GM19438 (cell line): ENCODE measurements around the gene HEBP2.
"Not testable (repeated sequence)": the region's sequence is repeated elsewhere in the genome, so short reads cannot be mapped to it uniquely, and the experiment has no call there.

Experiments used
- ATAC-seq: cut with Tn5 transposase; IDR thresholded peaks from one replicate; pipeline ENCODE4 v1.9.1; 2021; ENCODE audit warnings: low read depth; ENCODE audit not compliant: unreplicated experiment

Gene HEBP2, protein sequence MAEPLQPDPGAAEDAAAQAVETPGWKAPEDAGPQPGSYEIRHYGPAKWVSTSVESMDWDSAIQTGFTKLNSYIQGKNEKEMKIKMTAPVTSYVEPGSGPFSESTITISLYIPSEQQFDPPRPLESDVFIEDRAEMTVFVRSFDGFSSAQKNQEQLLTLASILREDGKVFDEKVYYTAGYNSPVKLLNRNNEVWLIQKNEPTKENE

DNA sequence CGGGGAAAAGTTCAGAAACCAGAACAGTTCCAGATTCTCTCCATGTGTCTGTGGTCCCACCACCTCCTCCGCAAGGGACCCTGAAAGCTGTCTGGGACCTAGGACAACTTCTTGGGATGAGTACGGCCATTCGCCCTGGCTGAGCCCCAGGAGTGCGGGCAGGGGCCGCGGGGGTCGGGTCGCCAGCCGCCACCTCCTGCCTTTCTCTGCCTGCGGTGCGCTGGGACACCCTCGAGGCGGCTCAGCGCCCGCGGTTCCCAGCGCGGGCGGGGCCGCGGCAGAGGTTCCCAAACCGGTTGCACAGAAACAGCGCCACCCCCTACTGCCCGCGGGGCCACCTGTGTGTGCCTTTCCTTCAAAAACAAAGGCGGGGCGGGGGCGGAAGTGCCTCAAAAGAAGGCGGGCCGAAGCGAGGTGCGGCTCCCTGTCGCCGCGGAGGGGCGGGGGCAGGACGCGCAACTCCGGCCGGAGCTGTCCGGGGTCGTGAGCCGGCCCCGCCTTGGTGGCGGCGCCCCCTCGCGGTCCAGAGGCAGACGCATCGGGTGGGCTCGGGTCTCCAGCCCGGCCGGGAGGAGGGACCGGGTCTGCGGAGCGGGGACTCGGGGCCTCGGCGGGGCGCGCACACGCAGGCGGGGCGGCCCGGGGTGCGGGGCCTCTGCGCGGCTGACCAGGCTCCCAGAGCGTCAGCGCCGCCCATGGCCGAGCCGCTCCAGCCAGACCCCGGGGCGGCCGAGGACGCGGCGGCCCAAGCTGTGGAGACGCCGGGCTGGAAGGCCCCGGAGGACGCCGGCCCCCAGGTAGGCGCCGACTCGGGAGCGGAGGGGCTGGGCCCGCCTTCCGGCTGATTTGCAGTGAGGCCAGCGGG lies at the start of gene HEBP2:
Gene HEBP2, plus strand, starts transcription at position 423 of the 865 bp plus-strand sequence. Its CDS starts 273 bp downstream, at position 696.
- peak; percentile 89 for ATAC-seq

DNA sequence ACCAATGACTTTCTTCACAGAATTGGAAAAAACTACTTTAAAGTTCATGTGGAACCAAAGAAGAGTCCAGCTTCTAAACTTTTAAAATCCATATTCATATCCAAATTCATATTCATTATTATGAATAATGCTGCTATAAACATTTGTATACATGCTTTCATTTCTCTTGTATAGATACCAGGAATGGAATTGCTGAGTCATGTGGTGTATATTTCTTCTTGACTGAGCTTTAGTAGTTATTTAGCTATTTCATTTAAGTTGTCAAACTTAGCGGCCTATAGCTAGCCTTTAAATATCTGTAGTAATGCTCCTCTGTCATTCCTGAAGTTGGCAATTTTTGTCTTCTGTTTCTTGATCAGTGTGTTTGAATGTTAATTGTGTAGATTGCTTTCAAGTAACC lies 46.1 kb upstream of the HEBP2 start:
- no peak for ATAC-seq

- ATAC-seq: not testable (repeated sequence)
Measured at GRCh38 chr6:138368684-138369083, 35.3 kb upstream of the HEBP2 start.

GRCh38 chr6:138370631-138371451 lies 33.2 kb upstream of the HEBP2 start:
- no peak for ATAC-seq

DNA sequence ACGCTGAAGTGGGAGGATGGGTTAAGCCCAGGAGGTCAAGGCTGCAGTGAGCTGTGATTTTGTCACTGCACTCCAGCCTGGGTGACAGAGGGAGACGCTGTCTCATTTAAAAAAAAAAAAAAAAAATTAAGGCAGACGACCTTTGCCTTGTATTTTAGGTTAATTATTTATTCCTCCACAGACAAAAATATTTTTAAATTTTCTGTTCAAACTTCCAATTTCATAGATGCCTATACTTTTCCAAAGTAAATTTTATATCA lies 32.6 kb upstream of the HEBP2 start:
- ATAC-seq: no peak

- ATAC-seq: no peak
Measured at GRCh38 chr6:138371720-138372119, 32.3 kb upstream of the HEBP2 start.

DNA sequence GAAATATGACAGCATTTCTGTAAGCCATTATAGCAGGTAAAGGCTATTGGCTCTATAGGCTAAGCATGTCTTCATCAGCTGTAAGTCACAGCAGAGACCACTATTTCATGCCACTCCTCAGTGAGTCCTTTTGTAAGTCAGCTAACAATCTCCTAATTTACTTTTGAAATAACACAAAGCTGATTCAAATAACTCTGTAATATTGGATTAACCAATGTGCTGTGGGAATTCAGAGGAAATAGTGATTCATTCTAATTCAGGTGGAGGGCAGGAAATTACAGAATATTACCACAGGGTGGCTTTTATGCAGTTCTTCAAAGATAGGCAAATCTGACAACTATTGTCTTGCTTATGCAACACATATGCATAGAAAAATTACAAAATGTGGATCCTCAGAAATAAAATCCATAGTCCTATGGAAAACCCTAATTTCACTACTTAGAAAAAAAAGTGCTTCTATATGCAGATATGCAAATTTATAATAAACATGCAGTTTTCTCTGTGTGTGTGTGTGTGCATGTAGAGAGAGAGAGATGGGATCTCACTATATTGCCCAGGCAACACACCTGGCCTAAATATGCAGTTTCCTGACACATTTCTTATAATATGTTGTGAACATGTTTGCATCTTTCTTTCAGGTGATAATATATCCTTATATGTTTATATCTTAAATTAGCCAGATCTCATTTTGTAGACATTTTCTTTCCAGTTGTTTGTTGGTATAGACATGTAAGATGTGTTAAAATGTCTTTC lies 31.1 kb upstream of the HEBP2 start:
- ATAC-seq: no peak

GRCh38 chr6:138374230-138374629 lies 29.8 kb upstream of the HEBP2 start:
- no peak for ATAC-seq

- ATAC-seq: no peak
Measured at GRCh38 chr6:138374815-138375214, 29.2 kb upstream of the HEBP2 start.

GRCh38 chr6:138377042-138377441 lies 27.0 kb upstream of the HEBP2 start:
- no peak for ATAC-seq

GRCh38 chr6:138377844-138378243 lies 26.2 kb upstream of the HEBP2 start, which contains the start of gene SMIM28:
SMIM28 (plus strand) TSS chr6:138377905; CDS start chr6:138378073, 168 bp downstream.
- ATAC-seq: no peak

DNA sequence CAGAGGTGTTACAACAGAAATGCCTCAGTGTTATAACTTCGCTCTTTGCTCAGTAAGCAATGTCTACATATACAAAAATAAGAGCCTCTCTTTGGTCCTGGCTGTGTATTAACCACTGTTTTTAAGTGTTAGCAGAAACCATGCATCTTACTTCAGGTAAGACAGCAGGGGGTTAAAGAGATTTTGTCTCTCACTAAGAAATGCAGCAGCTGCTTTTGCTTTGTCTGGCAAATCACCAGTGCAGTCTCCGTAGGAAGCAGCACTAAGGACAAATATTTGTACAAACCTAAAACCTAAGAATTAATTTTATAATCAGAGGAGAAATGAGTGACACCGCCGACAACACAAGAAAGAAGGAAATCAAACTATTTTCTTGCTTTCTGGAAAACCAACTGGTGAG lies 25.6 kb upstream of the HEBP2 start:
- no peak for ATAC-seq

GRCh38 chr6:138382498-138383265 lies 21.3 kb upstream of the HEBP2 start:
- ATAC-seq: no peak

DNA sequence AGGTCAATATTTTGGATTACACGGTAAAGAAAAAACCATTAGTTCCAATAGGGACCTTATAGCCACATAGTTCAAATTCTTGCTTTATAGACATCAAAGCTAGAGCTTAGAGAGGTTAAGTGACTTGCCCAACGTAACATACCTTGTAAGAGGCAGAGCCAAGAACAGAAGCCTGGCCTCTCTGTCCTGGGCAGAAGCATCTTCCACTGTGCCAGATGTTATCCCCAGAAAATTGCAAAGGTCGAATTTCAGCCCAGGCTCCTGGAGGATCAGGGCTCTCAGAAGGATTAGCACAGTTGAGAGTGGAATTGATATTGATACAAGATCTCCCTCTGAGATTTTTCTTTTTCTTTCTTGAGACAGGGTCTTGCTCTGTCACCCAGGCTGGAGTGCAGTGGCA lies 20.2 kb upstream of the HEBP2 start:
- no peak for ATAC-seq

DNA sequence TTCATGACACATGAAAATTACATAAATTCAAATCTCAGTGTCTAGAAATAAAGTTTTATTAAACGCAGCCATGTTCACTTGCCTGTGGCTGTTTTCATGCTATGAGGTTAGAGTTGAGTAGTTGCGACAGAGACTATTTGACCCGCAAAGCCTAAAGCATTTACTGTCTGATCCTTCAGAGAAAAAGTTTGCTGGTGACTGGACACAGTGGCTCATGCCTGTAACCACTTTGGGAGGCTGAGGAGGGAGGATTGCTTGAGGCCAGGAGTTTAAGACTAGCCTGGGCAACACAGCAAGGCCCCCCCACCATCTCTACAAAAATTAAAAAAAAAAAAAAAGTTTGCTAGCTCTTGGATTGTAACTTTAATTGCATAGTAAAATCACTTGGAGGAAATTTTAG lies 17.1 kb upstream of the HEBP2 start:
- no peak for ATAC-seq

DNA sequence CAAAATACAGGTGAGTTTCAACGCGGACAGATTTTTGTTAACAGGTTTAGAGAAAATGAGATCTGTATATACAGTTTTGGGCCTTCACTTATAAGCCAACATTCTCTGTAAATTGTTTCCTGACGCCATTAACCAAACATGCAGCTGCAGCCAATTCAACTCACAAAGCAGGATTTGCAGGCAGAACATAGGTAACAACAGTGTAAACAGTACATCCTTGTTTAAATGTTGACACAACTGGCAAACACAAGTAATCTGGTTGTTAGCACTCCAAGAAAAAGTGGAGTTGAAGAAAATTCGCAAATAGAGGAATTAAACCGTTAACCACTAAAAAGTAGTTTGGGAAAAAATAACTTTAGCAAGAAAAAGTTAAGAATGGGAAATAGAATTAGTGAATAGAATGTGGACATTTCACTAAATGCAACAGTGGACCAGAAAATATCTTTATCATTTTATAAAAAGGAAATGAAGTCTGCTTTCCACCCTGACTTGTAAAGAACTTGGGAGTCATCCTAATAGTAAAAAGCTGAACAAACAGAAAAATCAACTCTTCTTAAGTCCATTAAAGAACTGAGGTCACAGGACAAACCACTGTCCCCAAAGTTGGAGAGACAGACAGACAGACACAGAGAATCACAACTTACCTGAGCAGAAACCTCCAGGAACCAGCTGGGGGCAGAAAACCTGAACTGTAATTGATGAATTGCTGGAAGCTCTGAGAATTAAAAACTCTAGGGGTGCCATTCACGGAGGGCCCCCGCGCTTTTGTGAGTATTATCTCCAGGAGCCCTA lies 16.2 kb upstream of the HEBP2 start:
- no peak for ATAC-seq

DNA sequence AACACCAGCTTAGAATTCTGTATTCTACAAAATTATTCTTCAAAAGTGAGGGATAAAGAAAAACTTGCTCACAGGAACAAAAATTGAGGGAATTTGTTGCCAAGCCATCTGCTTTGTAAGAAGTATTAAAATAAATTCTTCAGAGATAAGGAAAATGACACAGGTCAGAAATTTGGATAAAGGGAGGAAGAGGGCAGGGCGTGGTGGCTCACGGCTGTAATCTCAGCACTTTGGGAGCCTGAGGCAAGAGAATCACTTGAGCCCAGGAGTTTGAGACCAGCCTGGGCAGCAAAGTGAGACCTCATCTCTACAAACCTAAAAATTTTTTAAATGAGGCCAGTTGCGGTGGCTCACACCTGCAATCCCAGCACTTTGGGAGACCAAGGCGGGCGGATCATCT lies 14.5 kb upstream of the HEBP2 start:
- ATAC-seq: no peak

GRCh38 chr6:138393871-138394783 lies 9.9 kb upstream of the HEBP2 start:
- no peak for ATAC-seq
